EH (cell line): ENCODE data around the gene ELP5.

Source experiments
- DNase-seq: peaks from one replicate; pipeline ENCODE4 v3.0.0-alpha.2; 2015; ENCODE audit warnings: low read depth

Gene ELP5

DNA sequence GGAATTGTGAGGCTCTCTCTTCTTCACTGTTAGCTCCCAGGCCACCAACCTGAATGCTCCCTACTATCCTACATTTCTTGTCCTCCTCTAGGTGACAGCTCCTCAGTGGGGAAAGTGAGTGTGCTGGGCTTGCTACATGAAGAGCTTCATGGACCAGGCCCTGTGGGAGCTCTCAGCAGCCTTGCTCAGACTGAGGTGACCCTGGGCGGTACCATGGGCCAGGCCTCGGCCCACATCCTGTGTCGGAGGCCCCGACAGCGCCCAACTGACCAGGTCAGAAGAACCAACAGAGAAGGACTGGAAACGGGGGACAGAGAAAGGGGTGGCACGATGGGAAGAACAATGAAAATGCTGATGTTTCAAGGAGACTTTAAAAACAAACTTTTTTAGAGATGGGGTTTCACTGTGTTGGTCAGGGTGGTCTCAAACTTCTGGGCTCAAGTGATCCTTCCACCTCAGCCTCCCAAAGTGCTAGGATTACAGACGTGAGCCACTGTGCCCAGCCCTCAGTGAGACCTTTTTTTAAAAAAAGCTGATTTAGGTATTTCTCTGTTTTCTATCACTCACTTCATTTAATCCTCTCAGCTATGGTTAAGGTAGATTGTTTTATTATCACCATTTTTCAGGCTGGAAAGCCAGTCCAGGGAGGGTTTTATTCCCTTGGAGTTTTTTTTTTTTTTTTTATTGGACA lies 4.9 kb downstream of the ELP5 start:
- DNase-seq, result no peak

DNA sequence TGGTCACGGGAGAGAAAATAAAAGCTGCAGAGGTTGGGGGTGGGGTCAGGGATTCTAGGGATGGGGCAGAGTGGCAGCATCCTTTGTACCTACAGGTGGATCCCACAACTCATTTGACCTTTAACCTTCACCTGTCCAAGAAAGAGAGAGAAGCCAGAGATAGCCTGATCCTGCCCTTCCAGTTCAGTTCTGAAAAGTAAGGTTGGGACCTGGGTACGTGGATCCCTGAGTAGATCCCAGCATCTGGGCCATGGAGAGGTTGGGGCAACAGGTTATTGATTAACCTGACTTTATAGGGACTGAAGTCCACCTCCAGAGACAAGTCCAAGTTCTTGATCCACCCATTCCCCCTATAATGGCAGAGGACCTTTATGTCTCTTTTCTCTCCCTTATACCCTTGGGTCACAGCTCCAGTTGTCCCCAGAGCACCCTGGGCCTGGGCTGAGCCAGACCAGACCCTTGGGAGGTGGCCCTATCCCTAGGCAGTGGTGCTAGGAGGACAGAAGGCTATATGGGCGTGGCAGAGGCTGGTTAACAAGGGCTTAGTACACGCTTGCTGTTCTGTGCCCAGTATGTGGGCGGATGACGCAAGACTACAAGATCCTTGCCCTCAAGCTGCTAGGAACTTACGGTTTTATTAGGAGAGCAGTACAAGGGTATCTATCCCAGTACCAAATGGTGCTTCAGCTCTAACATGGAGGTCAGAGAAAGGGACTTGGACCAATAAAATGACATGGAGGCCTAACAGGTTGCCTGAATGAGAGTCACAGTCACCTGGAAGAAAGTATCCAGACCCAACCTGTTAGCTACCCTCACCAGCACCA lies 6.9 kb downstream of the ELP5 start:
- DNase-seq, result peak; percentile 49

GRCh38 chr17:7259555-7259889 lies 7.5 kb downstream of the ELP5 start:
- DNase-seq, result no peak

GRCh38 chr17:7260151-7260550 lies 8.1 kb downstream of the ELP5 start:
- DNase-seq, result no peak

- DNase-seq, result no peak
Measured at GRCh38 chr17:7260651-7261378, 8.8 kb downstream of the ELP5 start.

- DNase-seq, result no peak
Measured at GRCh38 chr17:7261379-7262191, 9.6 kb downstream of the ELP5 start.

GRCh38 chr17:7262192-7262934 lies 10.3 kb downstream of the ELP5 start, which contains the start of gene CLDN7:
TSS of gene CLDN7 (minus strand) at chr17:7262478. CDS start at chr17:7262043, 435 bp downstream.
- no peak for DNase-seq

DNA sequence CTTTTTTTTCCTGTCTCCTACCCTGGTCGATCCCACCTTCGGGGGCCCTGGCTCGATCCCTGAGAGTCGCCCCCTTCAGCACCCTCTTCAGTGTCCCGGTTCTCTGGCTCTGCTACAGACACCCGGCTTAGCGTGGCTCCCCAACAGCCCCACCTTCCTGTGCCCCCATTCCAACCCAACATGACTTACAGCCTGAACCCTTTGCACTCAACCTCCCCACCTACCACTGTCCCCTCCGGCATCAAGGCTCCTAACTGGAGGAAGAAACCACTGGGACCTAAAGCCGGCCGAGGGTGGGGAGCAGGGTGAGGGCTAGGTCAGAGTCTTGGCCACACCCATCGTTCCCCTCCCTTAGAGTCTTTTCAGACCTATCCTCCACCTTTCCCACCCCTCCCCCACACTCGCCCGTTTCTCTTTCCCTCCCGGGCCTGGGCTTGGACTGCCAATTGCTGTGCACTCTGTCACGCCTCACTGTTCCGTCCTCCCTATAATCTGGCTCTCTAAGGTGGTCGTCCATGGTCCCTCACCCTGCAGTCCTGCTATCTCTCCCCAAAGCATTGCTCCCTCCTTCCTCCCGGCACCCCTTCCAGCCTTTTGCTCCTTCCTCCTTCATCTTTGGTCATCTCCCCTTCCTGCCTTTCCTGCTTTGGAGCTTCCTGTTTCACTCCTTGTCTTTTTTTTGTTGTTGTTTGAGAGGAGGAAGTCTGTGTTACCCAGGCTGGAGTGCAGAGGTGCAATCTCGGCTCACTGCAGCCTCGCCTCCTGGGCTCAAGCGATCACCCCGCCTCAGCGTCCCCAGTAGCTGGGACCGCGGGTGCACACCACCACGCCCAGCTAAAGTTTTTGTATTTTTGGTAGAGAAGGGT lies 11.2 kb downstream of the ELP5 start:
- DNase-seq, result no peak

- no peak for DNase-seq
Measured at GRCh38 chr17:7263801-7264078, 11.7 kb downstream of the ELP5 start.

DNA sequence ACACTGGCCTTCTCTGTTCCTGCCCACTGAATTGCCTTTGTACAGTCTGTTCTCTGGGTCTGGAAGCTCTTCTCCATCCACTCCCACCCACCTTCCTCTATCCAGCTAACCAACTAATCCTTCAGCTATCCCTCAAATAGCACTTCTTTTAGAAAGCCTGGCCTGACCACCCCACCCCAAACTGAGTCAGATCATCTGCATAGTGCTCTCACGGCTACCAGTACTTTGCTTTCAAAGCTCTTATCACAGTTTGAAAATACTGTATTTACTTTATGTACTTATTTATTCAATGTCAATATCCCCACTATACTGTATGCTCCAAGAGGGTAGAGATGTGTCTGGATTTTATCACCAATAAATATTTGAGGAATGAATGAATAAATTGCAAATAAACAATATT lies 14.8 kb downstream of the ELP5 start:
- DNase-seq, result peak; percentile 39

DNA sequence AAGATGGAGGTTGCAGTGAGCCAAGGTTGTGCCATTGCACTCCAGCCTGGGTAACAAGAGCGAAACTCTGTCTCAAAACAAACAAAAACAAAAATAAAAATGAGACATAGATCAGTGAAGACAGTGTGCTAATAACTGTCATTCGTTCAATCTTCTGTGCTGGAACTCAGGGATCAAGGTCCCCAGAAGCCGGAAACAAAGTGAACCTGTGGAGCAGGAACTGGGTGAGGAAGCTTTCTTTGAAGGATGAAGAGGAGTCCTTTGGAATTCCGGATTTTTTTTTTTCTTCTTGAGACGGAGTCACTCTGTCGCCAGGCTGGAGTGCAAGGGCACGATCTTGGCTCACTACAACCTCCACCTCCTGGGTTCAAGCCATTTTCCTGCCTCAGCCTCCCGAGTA lies 27.4 kb downstream of the ELP5 start:
- DNase-seq, result no peak

DNA sequence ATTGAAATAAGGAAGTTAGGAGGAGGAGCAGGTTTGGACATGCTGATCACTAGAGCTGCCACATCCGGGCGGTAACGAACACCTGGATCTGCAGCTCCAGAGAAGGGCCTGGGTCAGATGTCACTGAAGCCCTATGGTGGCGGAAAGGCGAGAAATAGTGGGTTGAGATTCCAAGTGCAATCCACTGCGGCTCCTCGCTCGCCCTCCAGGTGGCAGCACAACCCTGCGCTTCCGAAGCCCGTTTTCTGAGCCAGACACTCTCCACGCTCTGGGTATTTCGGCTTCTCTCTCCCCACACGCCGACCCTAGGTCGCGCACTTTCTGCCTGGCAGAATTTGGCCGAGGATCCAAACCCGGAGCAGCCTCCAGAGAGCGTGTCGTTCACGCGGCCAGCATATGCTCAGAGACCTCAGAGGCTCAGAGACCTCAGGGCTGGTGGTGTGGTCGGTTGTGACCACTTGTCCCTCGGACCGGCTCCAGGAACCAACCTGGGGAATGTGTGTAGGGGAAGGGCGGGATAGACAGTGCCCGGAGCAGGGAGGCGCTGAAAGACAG lies 28.6 kb downstream of the ELP5 start:
- DNase-seq, result peak; percentile 78

DNA sequence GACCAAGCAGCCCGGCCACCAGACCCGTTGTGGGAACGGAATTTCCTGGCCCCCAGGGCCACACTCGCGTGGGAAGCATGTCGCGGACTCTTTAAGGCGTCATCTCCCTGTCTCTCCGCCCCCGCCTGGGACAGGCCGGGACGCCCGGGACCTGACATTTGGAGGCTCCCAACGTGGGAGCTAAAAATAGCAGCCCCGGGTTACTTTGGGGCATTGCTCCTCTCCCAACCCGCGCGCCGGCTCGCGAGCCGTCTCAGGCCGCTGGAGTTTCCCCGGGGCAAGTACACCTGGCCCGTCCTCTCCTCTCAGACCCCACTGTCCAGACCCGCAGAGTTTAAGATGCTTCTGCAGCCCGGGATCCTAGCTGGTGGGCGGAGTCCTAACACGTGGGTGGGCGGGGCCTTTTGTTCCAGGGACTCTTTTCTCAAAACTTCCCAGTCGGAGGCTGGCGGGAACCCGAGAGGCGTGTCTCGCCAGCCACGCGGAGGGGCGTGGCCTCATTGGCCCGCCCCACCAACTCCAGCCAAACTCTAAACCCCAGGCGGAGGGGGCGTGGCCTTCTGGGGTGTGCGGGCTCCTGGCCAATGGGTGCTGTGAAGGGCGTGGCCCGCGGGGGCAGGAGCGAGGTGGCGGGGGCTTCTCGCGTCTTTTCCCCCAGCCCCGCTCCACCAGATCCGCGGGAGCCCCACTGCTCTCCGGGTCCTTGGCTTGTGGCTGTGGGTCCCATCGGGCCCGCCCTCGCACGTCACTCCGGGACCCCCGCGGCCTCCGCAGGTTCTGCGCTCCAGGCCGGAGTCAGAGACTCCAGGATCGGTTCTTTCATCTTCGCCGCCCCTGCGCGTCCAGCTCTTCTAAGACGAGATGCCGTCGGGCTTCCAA lies 29.3 kb downstream of the ELP5 start, which contains the start of gene SLC2A4:
Gene SLC2A4, plus strand, starts transcription at position 645 of the 879 bp plus-strand sequence. Its CDS starts 217 bp downstream, at position 862.
- peak; percentile 96 for DNase-seq

GRCh38 chr17:7281953-7282751 lies 30.1 kb downstream of the ELP5 start:
- no peak for DNase-seq

DNA sequence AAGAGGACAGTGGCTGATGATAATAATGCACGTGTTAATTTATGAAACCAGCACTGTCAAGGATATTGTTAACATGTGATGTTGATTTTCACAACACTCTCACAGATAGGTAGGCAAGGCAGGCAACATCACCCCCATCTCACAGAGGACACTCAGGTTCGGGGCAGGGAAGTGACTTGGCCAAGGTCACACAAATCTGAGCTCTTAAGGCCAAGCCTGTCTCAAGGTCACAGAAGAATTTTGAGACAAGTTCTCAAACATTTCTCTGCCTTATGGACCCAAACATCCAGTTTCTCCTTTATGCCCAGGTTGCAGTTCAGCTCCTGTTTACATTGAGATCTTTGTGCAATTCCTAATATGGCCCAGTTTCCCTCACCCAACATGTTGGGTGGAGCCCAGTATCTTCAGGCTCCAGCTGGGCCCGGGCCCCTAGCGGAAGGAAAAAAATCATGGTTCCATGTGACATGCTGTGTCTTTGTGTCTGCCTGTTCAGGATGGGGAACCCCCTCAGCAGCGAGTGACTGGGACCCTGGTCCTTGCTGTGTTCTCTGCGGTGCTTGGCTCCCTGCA lies 30.8 kb downstream of the ELP5 start:
- no peak for DNase-seq

GRCh38 chr17:7283471-7284216 lies 31.6 kb downstream of the ELP5 start:
- no peak for DNase-seq

DNA sequence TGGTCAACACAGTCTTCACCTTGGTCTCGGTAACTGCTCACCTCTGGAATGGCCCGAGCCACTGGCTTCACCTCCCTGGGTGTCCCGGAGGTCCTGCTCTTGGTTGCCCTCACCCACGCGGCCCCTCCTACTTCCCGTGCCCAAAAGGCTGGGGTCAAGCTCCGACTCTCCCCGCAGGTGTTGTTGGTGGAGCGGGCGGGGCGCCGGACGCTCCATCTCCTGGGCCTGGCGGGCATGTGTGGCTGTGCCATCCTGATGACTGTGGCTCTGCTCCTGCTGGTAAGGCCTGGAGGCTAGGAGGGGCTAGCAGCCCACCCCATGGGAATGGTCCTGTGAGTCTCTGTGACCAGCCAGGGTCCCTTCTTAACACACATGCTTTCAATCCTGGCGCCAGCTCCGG lies 32.9 kb downstream of the ELP5 start:
- no peak for DNase-seq
